Nephron progenitor cell (in vitro differentiated cells): Measurements from ENCODE around the gene GALNT2.

ENCODE experiments used
- DNase-seq: peaks from one replicate; pipeline ENCODE4 v3.0.0; 2021
- H3K27ac Mint-ChIP-seq: 2 replicates; pipeline ENCODE4 v1.8.0; 2021; ENCODE audit warnings: mild to moderate bottlenecking, moderate library complexity, mixed read lengths
- H3K27me3 Mint-ChIP-seq: 2 replicates; pipeline ENCODE4 v1.8.0; 2021; ENCODE audit warnings: mild to moderate bottlenecking, low read depth, mixed read lengths; ENCODE audit not compliant: poor library complexity
- H3K36me3 Mint-ChIP-seq: 2 replicates; pipeline ENCODE4 v1.8.0; 2021; ENCODE audit warnings: low read depth, mixed read lengths
- H3K4me1 Mint-ChIP-seq: 2 replicates; pipeline ENCODE4 v1.8.0; 2021; ENCODE audit warnings: mixed read lengths
- H3K4me3 Mint-ChIP-seq: 2 replicates; pipeline ENCODE4 v1.8.0; 2021; ENCODE audit warnings: mild to moderate bottlenecking, moderate library complexity, mixed read lengths
- H3K9me3 Mint-ChIP-seq: 2 replicates; pipeline ENCODE4 v1.8.0; 2021; ENCODE audit warnings: mild to moderate bottlenecking, moderate library complexity, mixed read lengths
- CTCF ChIP-seq: fragments of 200-600 bp; sonication (generic); IDR thresholded peaks from 2 replicates; pipeline ENCODE4 v1.5.0; 2021; ENCODE audit warnings: antibody characterized with exemption

Gene GALNT2

GRCh38 chr1:230279583-230279945, 212.5 kb downstream of the GALNT2 start:
- TF ChIP-seq CTCF = no peak
- Mint-ChIP-seq H3K9me3 (no peaks in the 10 kb centered on the region), H3K27ac (peak overlapping the region; percentile 84), H3K4me3 (no peak overlapping the region), H3K27me3 (peaks cover 7% of the 10 kb centered on the region), H3K36me3 (peaks cover 34% of the 10 kb centered on the region), H3K4me1 (peaks cover 22% of the 10 kb centered on the region)
- DNase-seq = no peak

DNA sequence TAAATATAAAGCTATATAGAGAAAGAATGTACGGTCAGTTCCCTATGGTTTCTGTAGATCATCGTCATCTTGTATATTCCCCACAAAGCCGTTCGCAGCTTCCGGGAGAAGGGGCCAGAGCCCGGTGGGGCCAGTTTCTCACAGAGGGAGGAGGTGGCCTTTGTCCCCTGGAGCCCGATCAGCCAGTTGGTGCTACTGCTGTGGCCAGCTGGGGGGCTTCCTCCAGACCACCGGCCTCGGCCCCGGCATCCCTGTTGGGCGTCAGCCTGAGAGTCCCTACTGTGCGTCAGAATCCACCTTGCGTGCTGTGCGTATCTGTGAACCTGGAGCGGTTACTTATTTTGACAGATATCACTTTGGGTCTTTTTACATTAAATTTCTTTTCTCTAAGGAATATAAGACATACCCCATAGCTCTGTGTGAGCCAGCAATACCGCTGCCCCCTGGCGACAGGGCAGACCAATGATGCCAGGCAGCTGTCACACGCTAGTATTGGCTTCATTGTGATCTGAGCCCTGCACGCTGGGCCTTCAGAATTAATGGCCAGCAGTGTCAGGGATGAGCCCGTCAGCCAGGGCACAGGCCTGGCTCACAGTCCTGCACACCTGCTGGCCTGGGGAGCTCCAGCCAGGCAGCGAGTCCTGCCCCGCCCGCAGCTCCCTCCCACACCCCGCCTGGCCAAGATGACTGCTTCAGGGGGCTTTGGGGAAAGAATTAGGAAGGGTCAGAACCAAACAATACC, 213.2 kb downstream of the GALNT2 start:
- H3K27me3 Mint-ChIP-seq = peaks cover 7% of the 10 kb centered on the region
- no peaks in the 10 kb centered on the region for H3K9me3 Mint-ChIP-seq
- H3K27ac Mint-ChIP-seq = peak overlapping the region; percentile 84
- H3K4me3 Mint-ChIP-seq = no peak overlapping the region
- TF ChIP-seq CTCF = no peak
- peaks cover 29% of the 10 kb centered on the region for H3K36me3 Mint-ChIP-seq
- DNase-seq = no peak
- H3K4me1 Mint-ChIP-seq = peaks cover 22% of the 10 kb centered on the region

DNA sequence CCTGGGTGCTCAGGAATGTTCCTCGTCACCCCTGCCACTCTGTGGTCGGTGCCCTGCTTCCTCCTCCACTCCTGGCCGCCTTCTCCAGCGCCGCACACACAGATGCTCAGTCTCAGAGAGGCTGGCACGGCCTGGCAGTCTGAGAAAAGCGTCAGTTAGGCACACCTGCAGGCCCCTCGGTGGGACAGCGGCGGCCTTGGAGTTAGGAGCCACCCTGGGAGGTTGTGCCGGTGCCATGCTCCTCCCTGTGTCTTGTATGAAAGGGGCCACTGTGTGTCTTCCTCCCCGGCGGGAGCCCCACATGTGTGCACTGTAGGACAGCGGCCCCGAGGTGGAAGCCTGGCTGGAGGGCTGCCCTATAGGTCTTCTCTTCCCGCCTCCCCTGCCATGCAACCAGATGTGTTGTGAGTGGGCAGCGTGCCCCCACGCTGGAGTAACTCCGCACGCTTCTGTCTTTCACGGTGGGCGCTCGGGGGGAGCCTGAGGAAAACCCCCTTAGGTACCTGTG, 213.9 kb downstream of the GALNT2 start:
- Mint-ChIP-seq H3K27ac (no peak overlapping the region), H3K27me3 (peaks cover 7% of the 10 kb centered on the region), H3K9me3 (no peaks in the 10 kb centered on the region), H3K36me3 (peaks cover 26% of the 10 kb centered on the region), H3K4me3 (no peak overlapping the region), H3K4me1 (peaks cover 22% of the 10 kb centered on the region)
- no peak for DNase-seq
- no peak for TF ChIP-seq CTCF

DNA sequence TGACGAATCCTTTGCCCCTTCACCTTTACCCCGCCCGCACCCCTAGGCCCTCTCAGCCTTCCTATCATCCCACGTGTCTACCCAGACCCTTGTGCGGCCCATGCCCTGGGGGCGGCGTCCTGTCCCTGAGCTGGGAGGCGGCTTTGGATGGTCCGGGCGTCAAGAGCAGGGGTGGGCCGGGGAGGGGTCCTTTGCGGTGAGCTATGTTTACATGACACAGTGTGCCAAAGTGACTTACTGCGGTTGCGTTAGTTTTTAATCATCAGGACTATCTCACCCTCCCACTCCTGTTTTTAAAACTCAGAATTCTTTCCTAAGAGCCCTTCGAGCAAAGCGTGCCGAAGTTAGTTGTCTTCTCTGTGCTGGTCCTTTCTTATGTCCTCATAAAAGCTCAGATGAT, 214.5 kb downstream of the GALNT2 start:
- no peak for TF ChIP-seq CTCF
- H3K27me3 Mint-ChIP-seq = peaks cover 4% of the 10 kb centered on the region
- H3K9me3 Mint-ChIP-seq = no peaks in the 10 kb centered on the region
- H3K36me3 Mint-ChIP-seq = peaks cover 20% of the 10 kb centered on the region
- H3K4me3 Mint-ChIP-seq = no peak overlapping the region
- no peak for DNase-seq
- H3K27ac Mint-ChIP-seq = peak overlapping the region; percentile 25
- peaks cover 21% of the 10 kb centered on the region for H3K4me1 Mint-ChIP-seq

DNA sequence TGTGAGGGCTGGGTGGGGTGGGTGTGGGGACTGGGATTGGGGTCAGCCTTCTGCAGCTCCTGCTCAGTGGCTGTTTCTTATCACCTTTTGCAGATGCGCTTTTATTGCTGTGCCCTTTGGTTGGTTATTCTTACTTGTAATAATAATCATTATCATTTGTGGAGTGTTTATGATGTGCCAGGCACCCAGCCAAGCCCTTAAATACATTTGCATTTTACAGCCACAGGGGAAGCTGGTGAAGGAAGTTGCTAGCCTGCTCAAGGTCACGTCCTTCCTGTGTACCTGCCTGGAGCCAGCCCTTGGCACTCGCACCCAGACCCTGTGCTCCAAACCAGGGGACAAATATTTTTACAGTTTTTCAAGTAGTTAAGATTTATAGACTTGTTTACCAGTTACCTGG, 215.1 kb downstream of the GALNT2 start:
- no peak for DNase-seq

More for the DNA sequence above, 215.1 kb downstream of the GALNT2 start:
- TF ChIP-seq CTCF = no peak
- Mint-ChIP-seq H3K36me3 (peaks cover 14% of the 10 kb centered on the region), H3K27ac (no peak overlapping the region), H3K9me3 (no peaks in the 10 kb centered on the region), H3K27me3 (peaks cover 4% of the 10 kb centered on the region), H3K4me3 (no peak overlapping the region), H3K4me1 (peaks cover 15% of the 10 kb centered on the region)
